Mononuclear cell (primary cell): ENCODE results near the gene TEAD1. TPM values are rescaled to one million over a fixed set of nuclear protein-coding genes. Genes with fewer than 3 reads are reported as not detected.

Experiments
- H3K27me3 ChIP-seq: 2 replicates; pipeline ENCODE4 v1.6.0; 2011; ENCODE audit warnings: low read length, control low read depth; ENCODE audit not compliant: insufficient read depth
- H3K4me1 ChIP-seq: 2 replicates; pipeline ENCODE4 v1.5.1; 2011; ENCODE audit warnings: mild to moderate bottlenecking, low read length, control low read depth; ENCODE audit not compliant: insufficient read depth
- H3K4me3 ChIP-seq: 2 replicates; pipeline ENCODE4 v1.5.1; 2011; ENCODE audit warnings: mild to moderate bottlenecking, low read length, moderate library complexity
- H3K9me3 ChIP-seq: 2 replicates; pipeline ENCODE4 v1.5.1; 2011; ENCODE audit warnings: low read depth, mild to moderate bottlenecking, control low read depth, low read length
- total RNA-seq: library from RNA; depleted of rRNA; stranded (reverse); fragments of >200 nt; gene quantifications from one replicate; pipeline ENCODE4 v1.2.3, GENCODE V29; 2012

TEAD1 gene
- total RNA-seq, 1 donor = not detected

GRCh38 chr11:12777208-12777874 lies 103.1 kb downstream of the TEAD1 start:
- Histone ChIP-seq H3K4me1 (no peaks in the 10 kb centered on the region), H3K4me3 (no peak overlapping the region), H3K27me3 (peaks cover 6% of the 10 kb centered on the region), H3K9me3 (no peaks in the 10 kb centered on the region)

- Histone ChIP-seq H3K4me1 (no peaks in the 10 kb centered on the region), H3K9me3 (no peaks in the 10 kb centered on the region), H3K4me3 (no peak overlapping the region), H3K27me3 (peaks cover 6% of the 10 kb centered on the region)
Observed at GRCh38 chr11:12778240-12778905, 104.2 kb downstream of the TEAD1 start.

GRCh38 chr11:12783765-12784164 lies 109.5 kb downstream of the TEAD1 start:
- no peaks in the 10 kb centered on the region for H3K4me1 ChIP-seq

GRCh38 chr11:12784445-12784844 lies 110.2 kb downstream of the TEAD1 start:
- H3K27me3 ChIP-seq = peaks cover 3% of the 10 kb centered on the region
- H3K4me1 ChIP-seq = no peaks in the 10 kb centered on the region
- H3K4me3 ChIP-seq = no peak overlapping the region
- H3K9me3 ChIP-seq = no peaks in the 10 kb centered on the region

More at GRCh38 chr11:12783765-12784164, 109.5 kb downstream of the TEAD1 start:
- H3K4me3 ChIP-seq = no peak overlapping the region
- H3K9me3 ChIP-seq = no peaks in the 10 kb centered on the region
- peaks cover 3% of the 10 kb centered on the region for H3K27me3 ChIP-seq

- no peaks in the 10 kb centered on the region for H3K4me1 ChIP-seq
- no peak overlapping the region for H3K4me3 ChIP-seq
- H3K27me3 ChIP-seq = peaks cover 3% of the 10 kb centered on the region
- no peaks in the 10 kb centered on the region for H3K9me3 ChIP-seq
Observed at GRCh38 chr11:12784987-12785386, 110.8 kb downstream of the TEAD1 start.

GRCh38 chr11:12785901-12786300 lies 111.7 kb downstream of the TEAD1 start:
- peaks cover 3% of the 10 kb centered on the region for H3K27me3 ChIP-seq
- H3K9me3 ChIP-seq = no peaks in the 10 kb centered on the region
- no peak overlapping the region for H3K4me3 ChIP-seq
- no peaks in the 10 kb centered on the region for H3K4me1 ChIP-seq

GRCh38 chr11:12786450-12786849 lies 112.2 kb downstream of the TEAD1 start:
- Histone ChIP-seq H3K9me3 (no peaks in the 10 kb centered on the region), H3K4me3 (no peak overlapping the region), H3K4me1 (no peaks in the 10 kb centered on the region), H3K27me3 (peaks cover 2% of the 10 kb centered on the region)

GRCh38 chr11:12786891-12787290 lies 112.7 kb downstream of the TEAD1 start:
- Histone ChIP-seq H3K27me3 (no peaks in the 10 kb centered on the region), H3K4me1 (no peaks in the 10 kb centered on the region), H3K9me3 (no peaks in the 10 kb centered on the region), H3K4me3 (no peak overlapping the region)

GRCh38 chr11:12787847-12788246 lies 113.6 kb downstream of the TEAD1 start:
- Histone ChIP-seq H3K4me1 (no peaks in the 10 kb centered on the region), H3K9me3 (no peaks in the 10 kb centered on the region), H3K27me3 (no peaks in the 10 kb centered on the region), H3K4me3 (no peak overlapping the region)

GRCh38 chr11:12789054-12789453 lies 114.8 kb downstream of the TEAD1 start:
- H3K27me3 ChIP-seq = no peaks in the 10 kb centered on the region
- no peak overlapping the region for H3K4me3 ChIP-seq
- no peaks in the 10 kb centered on the region for H3K4me1 ChIP-seq
- no peaks in the 10 kb centered on the region for H3K9me3 ChIP-seq

GRCh38 chr11:12789596-12790215 lies 115.5 kb downstream of the TEAD1 start:
- H3K27me3 ChIP-seq = no peaks in the 10 kb centered on the region
- no peaks in the 10 kb centered on the region for H3K9me3 ChIP-seq
- H3K4me1 ChIP-seq = no peaks in the 10 kb centered on the region
- no peak overlapping the region for H3K4me3 ChIP-seq

GRCh38 chr11:12790861-12791616 lies 116.8 kb downstream of the TEAD1 start:
- Histone ChIP-seq H3K4me1 (no peaks in the 10 kb centered on the region), H3K27me3 (no peaks in the 10 kb centered on the region), H3K9me3 (no peaks in the 10 kb centered on the region), H3K4me3 (no peak overlapping the region)

- no peaks in the 10 kb centered on the region for H3K27me3 ChIP-seq
- no peak overlapping the region for H3K4me3 ChIP-seq
- no peaks in the 10 kb centered on the region for H3K4me1 ChIP-seq
- H3K9me3 ChIP-seq = no peaks in the 10 kb centered on the region
Observed at GRCh38 chr11:12792018-12792417, 117.8 kb downstream of the TEAD1 start.

- Histone ChIP-seq H3K27me3 (no peaks in the 10 kb centered on the region), H3K4me3 (no peak overlapping the region), H3K4me1 (no peaks in the 10 kb centered on the region), H3K9me3 (no peaks in the 10 kb centered on the region)
Observed at GRCh38 chr11:12792590-12792989, 118.4 kb downstream of the TEAD1 start.

- Histone ChIP-seq H3K27me3 (no peaks in the 10 kb centered on the region), H3K9me3 (no peaks in the 10 kb centered on the region), H3K4me3 (no peak overlapping the region), H3K4me1 (no peaks in the 10 kb centered on the region)
Observed at GRCh38 chr11:12793065-12793464, 118.8 kb downstream of the TEAD1 start.
